Body of pancreas (tissue), 4 donors: ENCODE data around the gene NCOR1. TPM values are rescaled to one million over a fixed set of nuclear protein-coding genes. Genes with fewer than 3 reads are reported as not detected.
"Not testable (repeated sequence)": the region's sequence is repeated elsewhere in the genome, so short reads cannot be mapped to it uniquely, and the experiment has no call there.

Source experiments
- ATAC-seq: fragments of 150-250 bp; one replicate; pipeline ENCODE4 v1.9.1; 2016
- DNase-seq, 4 donors: peaks; one replicate each; pipeline ENCODE4 v3.0.0-alpha.2; 2019
- H3K27ac ChIP-seq, 4 donors: fragments of 200-600 bp; sonication (generic); 1 replicate in 3 of 4; 2 replicates in 1 of 4; pipeline versions ENCODE4 v1.5.1 to v1.6.1; 2016 to 2019; ENCODE audit warnings: mild to moderate bottlenecking in 1 of 4, mixed read lengths in 1 of 4, moderate library complexity in 1 of 4
- H3K27me3 ChIP-seq, 2 donors: fragments of 200-600 bp; sonication (generic); one replicate each; pipeline ENCODE4 v1.6.0; 2016; ENCODE audit warnings: mild to moderate bottlenecking in 1 of 2
- H3K36me3 ChIP-seq, 2 donors: fragments of 200-600 bp; sonication (generic); replicated peaks in 1 of 2; 2 replicates each; pipeline ENCODE4 v1.5.1; 2016; ENCODE audit warnings: low read depth in 2 of 2; ENCODE audit not compliant: insufficient read depth in 1 of 2
- H3K4me1 ChIP-seq: fragments of 200-600 bp; sonication (generic); one replicate; pipeline ENCODE4 v1.6.0; 2016
- H3K4me3 ChIP-seq, 2 donors: fragments of 200-600 bp; sonication (generic); 1 replicate in 1 of 2; 2 replicates in 1 of 2; pipeline ENCODE4 v1.5.1; 2016 to 2019
- H3K9me3 ChIP-seq, 3 donors: fragments of 200-600 bp; sonication (generic); 1 replicate in 2 of 3; 2 replicates in 1 of 3; pipeline ENCODE4 v1.5.1; 2016
- POLR2A ChIP-seq, 3 donors: fragments of 450-650 bp; IDR thresholded peaks; one replicate each; pipeline ENCODE4 v1.6.1; 2016; ENCODE audit warnings: antibody characterized with exemption in 3 of 3, mild to moderate bottlenecking in 2 of 3
- WGBS, 2 donors: methylation state at CpG; one replicate each; pipeline ENCODE4 v1.1.5; 2017; 5-methylcytosine and 5-hydroxymethylcytosine counted together
- intact Hi-C: fragments of 100-400 bp; cut with DNase I; formaldehyde crosslinking; loops from one replicate; pipeline ENCODE4 v1.15.1; 2023
- total RNA-seq, 2 donors: library from RNA; depleted of rRNA; stranded (reverse); fragments of >200 nt; gene quantifications; one replicate each; pipeline ENCODE4 v1.1.0, GENCODE V29; 2016
- TF ChIP-seq, protein P1 (sequence below), 7 experiments: fragments of 450-650 bp in 4 of 7; fragments of 200-600 bp in 3 of 7; sonication (generic) in 3 of 7; IDR thresholded peaks; one replicate each; pipeline ENCODE4 v1.5.1; 2016 to 2019; ENCODE audit warnings: antibody characterized with exemption in 7 of 7

The NCOR1 gene
- total RNA-seq, 2 donors from 2014 or later = 120 to 230 TPM

- 81 to 96% methylated on average over 2 of the region's 2 CpGs for WGBS, 2 donors
- no peak for ATAC-seq
- no peaks in the 10 kb centered on the region for H3K27me3 ChIP-seq
- no peak for DNase-seq
- H3K27ac ChIP-seq = no peak overlapping the region
- no peaks in the 10 kb centered on the region for H3K4me1 ChIP-seq
- H3K4me3 ChIP-seq = no peak overlapping the region
- no peaks in the 10 kb centered on the region for H3K9me3 ChIP-seq
- intact Hi-C loops = no loop called here
- H3K36me3 ChIP-seq = peaks cover 7% of the 10 kb centered on the region in 2 donors
- TF ChIP-seq POLR2A (IDR thresholded peaks at IDR 0.05) = no peak
- TF ChIP-seq, protein P1, sequence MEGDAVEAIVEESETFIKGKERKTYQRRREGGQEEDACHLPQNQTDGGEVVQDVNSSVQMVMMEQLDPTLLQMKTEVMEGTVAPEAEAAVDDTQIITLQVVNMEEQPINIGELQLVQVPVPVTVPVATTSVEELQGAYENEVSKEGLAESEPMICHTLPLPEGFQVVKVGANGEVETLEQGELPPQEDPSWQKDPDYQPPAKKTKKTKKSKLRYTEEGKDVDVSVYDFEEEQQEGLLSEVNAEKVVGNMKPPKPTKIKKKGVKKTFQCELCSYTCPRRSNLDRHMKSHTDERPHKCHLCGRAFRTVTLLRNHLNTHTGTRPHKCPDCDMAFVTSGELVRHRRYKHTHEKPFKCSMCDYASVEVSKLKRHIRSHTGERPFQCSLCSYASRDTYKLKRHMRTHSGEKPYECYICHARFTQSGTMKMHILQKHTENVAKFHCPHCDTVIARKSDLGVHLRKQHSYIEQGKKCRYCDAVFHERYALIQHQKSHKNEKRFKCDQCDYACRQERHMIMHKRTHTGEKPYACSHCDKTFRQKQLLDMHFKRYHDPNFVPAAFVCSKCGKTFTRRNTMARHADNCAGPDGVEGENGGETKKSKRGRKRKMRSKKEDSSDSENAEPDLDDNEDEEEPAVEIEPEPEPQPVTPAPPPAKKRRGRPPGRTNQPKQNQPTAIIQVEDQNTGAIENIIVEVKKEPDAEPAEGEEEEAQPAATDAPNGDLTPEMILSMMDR (IDR thresholded peaks at IDR 0.05) = no peak
Measured at GRCh38 chr17:16148596-16148995, 66.7 kb downstream of the NCOR1 start.

DNA sequence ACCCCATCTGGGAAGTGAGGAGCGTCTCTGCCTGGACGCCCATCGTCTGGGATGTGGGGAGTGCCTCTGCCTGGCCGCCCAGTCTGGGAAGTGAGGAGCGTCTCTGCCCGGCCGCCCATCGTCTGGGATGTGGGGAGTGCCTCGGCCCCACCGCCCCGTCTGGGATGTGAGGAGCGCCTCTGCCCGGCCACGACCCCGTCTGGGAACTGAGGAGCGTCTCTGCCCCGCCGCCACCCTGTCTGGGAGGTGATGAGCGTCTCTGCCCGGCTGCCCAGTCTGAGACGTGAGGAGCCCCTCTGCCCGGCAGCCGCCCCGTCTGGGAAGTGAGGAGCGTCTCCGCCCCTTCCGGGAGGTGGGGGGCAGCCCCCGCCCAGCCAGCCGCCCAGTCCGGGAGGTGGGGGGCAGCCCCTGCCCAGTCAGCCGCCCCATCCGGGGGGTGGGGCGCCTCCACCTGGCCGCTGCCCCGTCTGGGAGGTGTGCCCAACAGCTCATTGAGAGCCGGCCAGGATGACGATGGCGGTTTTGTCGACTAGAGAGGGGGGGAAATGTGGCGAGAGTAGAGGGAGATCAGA, 69.9 kb downstream of the NCOR1 start:
- H3K4me1 ChIP-seq = peaks cover 31% of the 10 kb centered on the region
- H3K4me3 ChIP-seq, intact Hi-C loops, H3K36me3 ChIP-seq, H3K27ac ChIP-seq, H3K27me3 ChIP-seq, ATAC-seq, H3K9me3 ChIP-seq, DNase-seq: not testable (repeated sequence)
- 85 to 90% methylated on average over 10 to 33 of the region's 40 CpGs for WGBS, 2 donors

GRCh38 chr17:16141685-16142084, 73.6 kb downstream of the NCOR1 start:
- intact Hi-C loops = no loop called here
- ATAC-seq (peak; percentile 91), DNase-seq (peak in 3 of 4 donors; percentile 15 to 28 (median 22))
- Histone ChIP-seq H3K4me1 (peaks cover 42% of the 10 kb centered on the region), H3K27ac (peak overlapping the region; percentile 67 to 81 (median 76)), H3K9me3 (no peaks in the 10 kb centered on the region), H3K36me3 (peaks cover 0 to 5% of the 10 kb centered on the region in 2 donors), H3K27me3 (peaks cover 0 to 3% of the 10 kb centered on the region in 2 donors), H3K4me3 (no peak overlapping the region)
- TF ChIP-seq POLR2A (IDR thresholded peaks at IDR 0.05) = no peak
- TF ChIP-seq, protein P1 (IDR thresholded peaks at IDR 0.05) = no peak

- Histone ChIP-seq H3K27me3 (peaks cover 0 to 3% of the 10 kb centered on the region in 2 donors), H3K4me3 (no peak overlapping the region), H3K4me1 (peaks cover 42% of the 10 kb centered on the region), H3K9me3 (no peaks in the 10 kb centered on the region), H3K36me3 (peaks cover 0 to 3% of the 10 kb centered on the region in 2 donors), H3K27ac (peak overlapping the region in 3 of 4 donors; percentile 67 to 81 (median 76))
- DNase-seq = peak in 1 of 4 donors; percentile 13
- ATAC-seq = peak; percentile 33
- TF ChIP-seq POLR2A (IDR thresholded peaks at IDR 0.05) = no peak
- TF ChIP-seq, protein P1 (IDR thresholded peaks at IDR 0.05) = no peak
- intact Hi-C loops = no loop called here
- 34 to 42% methylated on average over 2 of the region's 2 CpGs for WGBS, 2 donors
Measured at GRCh38 chr17:16140854-16141253, 74.5 kb downstream of the NCOR1 start.

- peaks cover 0 to 3% of the 10 kb centered on the region in 2 donors for H3K27me3 ChIP-seq
- H3K4me3 ChIP-seq = no peak overlapping the region
- H3K9me3 ChIP-seq = no peaks in the 10 kb centered on the region
- H3K27ac ChIP-seq = no peak overlapping the region
- ATAC-seq = no peak
- intact Hi-C loops = no loop called here
- peaks cover 0 to 14% of the 10 kb centered on the region in 2 donors for H3K36me3 ChIP-seq
- no peak for TF ChIP-seq POLR2A (IDR thresholded peaks at IDR 0.05)
- no peak for DNase-seq
- H3K4me1 ChIP-seq = peaks cover 12% of the 10 kb centered on the region
- WGBS, 2 donors = 94% methylated on average over 5 of the region's 5 CpGs
Measured at GRCh38 chr17:16135461-16135860, 79.9 kb downstream of the NCOR1 start.

GRCh38 chr17:16131593-16131992, 83.7 kb downstream of the NCOR1 start:
- no peak overlapping the region for H3K4me3 ChIP-seq
- no peaks in the 10 kb centered on the region for H3K9me3 ChIP-seq
- 69 to 79% methylated on average over 3 of the region's 3 CpGs for WGBS, 2 donors
- H3K36me3 ChIP-seq = peaks cover 0 to 11% of the 10 kb centered on the region in 2 donors
- no peaks in the 10 kb centered on the region for H3K27me3 ChIP-seq
- TF ChIP-seq POLR2A (IDR thresholded peaks at IDR 0.05) = no peak
- TF ChIP-seq, protein P1 (IDR thresholded peaks at IDR 0.05) = no peak
- no peak for ATAC-seq
- intact Hi-C loops = no loop called here
- DNase-seq = no peak
- H3K27ac ChIP-seq = peak overlapping the region in 1 of 4 donors; percentile 8
- peaks cover 7% of the 10 kb centered on the region for H3K4me1 ChIP-seq
